SK-N-MC (cell line): ENCODE measurements around the gene CREBZF.

Experiments used
- EZH2 ChIP-seq: fragments of 200-600 bp; sonication (generic); IDR thresholded peaks from one replicate; pipeline ENCODE4 v1.6.1; 2017; ENCODE audit warnings: antibody characterized with exemption
- POLR2AphosphoS5 ChIP-seq: IDR thresholded peaks from 2 replicates; pipeline ENCODE4 v1.6.1; 2012; ENCODE audit warnings: mild to moderate bottlenecking, low read depth, low read length, borderline replicate concordance

GRCh38 chr11:85665733-85666132, 804 bp upstream of the CREBZF start:
- TF ChIP-seq POLR2AphosphoS5 (no peak), EZH2 (no peak)
